Measurements from ENCODE around the gene TMEM184C. TPM values are rescaled to one million over a fixed set of nuclear protein-coding genes. Genes with fewer than 3 reads are reported as not detected.

The TMEM184C gene
- total and polyA plus RNA-seq, 2 donors (not counting 1 experiment from before 2014, with no cell fraction given), result 4.9 to 27.5 TPM

DNA sequence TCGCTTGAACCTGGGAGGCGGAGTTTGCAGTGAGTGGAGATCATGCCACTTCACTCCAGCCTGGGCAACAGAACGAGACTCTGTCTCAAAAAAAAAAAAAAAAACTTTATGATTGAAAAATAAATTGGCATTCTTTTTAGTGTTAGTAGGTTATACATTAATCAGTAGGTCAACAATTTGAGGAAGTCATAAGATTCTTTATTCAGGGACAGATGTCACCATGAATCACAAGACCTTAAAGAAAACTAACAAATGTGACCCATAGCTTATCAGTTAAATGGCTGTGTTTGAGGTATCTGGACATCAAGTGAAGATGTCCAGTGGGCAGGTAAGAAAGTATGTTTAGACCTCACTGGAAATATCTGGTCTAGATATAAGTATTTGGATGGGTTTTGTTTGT is 76.0 kb downstream of the TMEM184C start:
- Mint-ChIP-seq H3K27me3 (peaks cover 28% of the 10 kb centered on the region), H3K27ac (no peak overlapping the region), H3K9me3 (ENCODE audit: insufficient read depth) (no peaks in the 10 kb centered on the region), H3K4me3 (no peak overlapping the region), H3K4me1 (no peaks in the 10 kb centered on the region)
- Histone ChIP-seq H4K20me1 (ENCODE audit: control insufficient read depth, insufficient read depth, low read length, poor library complexity, severe bottlenecking) (no peaks in the 10 kb centered on the region), H3K79me2 (ENCODE audit: control insufficient read depth, insufficient read depth, low read length) (no peaks in the 10 kb centered on the region), H3K27ac (ENCODE audit: low read length in 2 of 2) (no peak overlapping the region), H2AFZ (ENCODE audit: insufficient read depth, low read depth, low read length, poor library complexity, severe bottlenecking) (no peak overlapping the region), H3K36me3 (replicated peaks in 1 of 2; ENCODE audit: control extremely low read depth in 1 of 2, control insufficient read depth in 1 of 2, extremely low read depth in 1 of 2, insufficient read depth in 2 of 2, low read length in 1 of 2) (no peaks in the 10 kb centered on the region), H3K4me2 (replicated peaks; ENCODE audit: low read depth, low read length, poor library complexity, severe bottlenecking) (no peak overlapping the region), H3K9ac (ENCODE audit: low read length) (no peak overlapping the region), H3K4me1 (ENCODE audit: control insufficient read depth in 2 of 2, insufficient read depth in 2 of 2, low read length in 2 of 2) (no peaks in the 10 kb centered on the region), H3K9me3 (ENCODE audit: control extremely low read depth in 1 of 3, control insufficient read depth in 2 of 3, insufficient read depth in 1 of 3, low read length in 2 of 3) (no peaks in the 10 kb centered on the region), H3K27me3 (replicated peaks in 1 of 4; ENCODE audit: control extremely low read depth in 1 of 4, control insufficient read depth in 3 of 4, insufficient read depth in 4 of 4, low read length in 3 of 4) (peaks cover 0 to 14% (median 6%) of the 10 kb centered on the region in 4 experiments), H3K4me3 (ENCODE audit: control extremely low read depth in 1 of 5, extremely low read depth in 1 of 5, insufficient read depth in 1 of 5, low read depth in 2 of 5, low read length in 4 of 5) (no peak overlapping the region)
- TF ChIP-seq EZH2 (IDR thresholded peaks at IDR 0.05; ENCODE audit: borderline replicate concordance, insufficient read depth, low read depth, low read length, poor library complexity, severe bottlenecking) (no peak), CTCF (IDR thresholded peaks at IDR 0.05) (no peak)
- intact Hi-C loops (cut with micrococcal nuclease), result no loop called here
- POLR2A ChIA-PET, result no interaction called here
- CTCF ChIA-PET, result interaction anchor here (0.7 kb wide), 1 partner anchor 1967 kb away, joined by 4 read pairs; no protein-coding TSS in a partner anchor
- DNase-seq (no peak), ATAC-seq (ENCODE audit: low read depth) (no peak)
- no CpG with 5 or more reads among the region's 3 CpGs for WGBS (ENCODE audit: insufficient coverage)

- Histone ChIP-seq H3K4me1 (ENCODE audit: control insufficient read depth in 2 of 2, insufficient read depth in 2 of 2, low read length in 2 of 2) (no peaks in the 10 kb centered on the region), H4K20me1 (ENCODE audit: control insufficient read depth, insufficient read depth, low read length, poor library complexity, severe bottlenecking) (no peaks in the 10 kb centered on the region), H3K27ac (ENCODE audit: low read length in 2 of 2) (no peak overlapping the region), H3K4me2 (replicated peaks; ENCODE audit: low read depth, low read length, poor library complexity, severe bottlenecking) (no peak overlapping the region), H3K36me3 (replicated peaks in 1 of 2; ENCODE audit: control extremely low read depth in 1 of 2, control insufficient read depth in 1 of 2, extremely low read depth in 1 of 2, insufficient read depth in 2 of 2, low read length in 1 of 2) (no peaks in the 10 kb centered on the region), H3K79me2 (ENCODE audit: control insufficient read depth, insufficient read depth, low read length) (no peaks in the 10 kb centered on the region), H2AFZ (ENCODE audit: insufficient read depth, low read depth, low read length, poor library complexity, severe bottlenecking) (no peak overlapping the region), H3K4me3 (ENCODE audit: control extremely low read depth in 1 of 5, extremely low read depth in 1 of 5, insufficient read depth in 1 of 5, low read depth in 2 of 5, low read length in 4 of 5) (no peak overlapping the region), H3K9ac (ENCODE audit: low read length) (no peak overlapping the region), H3K9me3 (ENCODE audit: control extremely low read depth in 1 of 3, control insufficient read depth in 2 of 3, insufficient read depth in 1 of 3, low read length in 2 of 3) (peaks cover 0 to 5% (median 0%) of the 10 kb centered on the region in 3 donors), H3K27me3 (replicated peaks in 1 of 4; ENCODE audit: control extremely low read depth in 1 of 4, control insufficient read depth in 3 of 4, insufficient read depth in 4 of 4, low read length in 3 of 4) (peaks cover 0 to 6% (median 0%) of the 10 kb centered on the region in 4 experiments)
- Mint-ChIP-seq H3K9me3 (ENCODE audit: insufficient read depth) (peaks cover 2% of the 10 kb centered on the region), H3K27ac (no peak overlapping the region), H3K27me3 (peaks cover 28% of the 10 kb centered on the region), H3K4me3 (no peak overlapping the region), H3K4me1 (no peaks in the 10 kb centered on the region)
- POLR2A ChIA-PET, result no interaction called here
- intact Hi-C loops (cut with micrococcal nuclease), result no loop called here
- ATAC-seq (ENCODE audit: low read depth) (no peak), DNase-seq (no peak)
- CTCF ChIA-PET, result no interaction called here
- no CpG with 5 or more reads among the region's 1 CpG for WGBS (ENCODE audit: insufficient coverage)
- no peak for TF ChIP-seq CTCF (IDR thresholded peaks at IDR 0.05)
- no peak for TF ChIP-seq EZH2 (IDR thresholded peaks at IDR 0.05; ENCODE audit: borderline replicate concordance, insufficient read depth, low read depth, low read length, poor library complexity, severe bottlenecking)
These were observed 79.7 kb downstream of the TMEM184C start for GRCh38 chr4:147696866-147697265.

All from B cell (primary cell).